Activated B cell treated with CpG ODN at 0.5 μM for 24 hours (primary cell): ENCODE measurements around the gene C12orf56. TPM values are rescaled to one million over a fixed set of nuclear protein-coding genes. Genes with fewer than 3 reads are reported as not detected.

Experiments used
- ATAC-seq: fragments of 200-7000 bp; cut with Tn5 transposase; one replicate; pipeline ENCODE4 v1.10.0; 2021; ENCODE audit warnings: low read depth, mild to moderate bottlenecking, moderate library complexity
- CTCF ChIA-PET: fragments of 350-600 bp; sonication (Branson Sonifier 250); formaldehyde crosslinking; loops from one replicate; lab custom pipeline; 2021; ENCODE audit warnings: antibody characterized with exemption; lab: Charles Lee
- POLR2A ChIA-PET: fragments of 350-600 bp; sonication (Branson Sonifier 250); formaldehyde crosslinking; loops from one replicate; lab custom pipeline; 2021; ENCODE audit warnings: antibody characterized with exemption; lab: Charles Lee
- DNase-seq: peaks from one replicate; pipeline ENCODE4 v3.0.0; 2022
- H3K27ac Mint-ChIP-seq: one replicate; pipeline ENCODE4 v1.8.0; 2020; ENCODE audit warnings: mixed read lengths
- H3K27me3 Mint-ChIP-seq: one replicate; pipeline ENCODE4 v1.8.0; 2021; ENCODE audit warnings: mixed read lengths
- H3K36me3 Mint-ChIP-seq: one replicate; pipeline ENCODE4 v1.8.0; 2021; ENCODE audit warnings: low read depth, mixed read lengths
- H3K4me1 Mint-ChIP-seq: one replicate; pipeline ENCODE4 v1.8.0; 2021; ENCODE audit warnings: mixed read lengths
- H3K4me3 Mint-ChIP-seq: one replicate; pipeline ENCODE4 v1.8.0; 2020; ENCODE audit warnings: mild to moderate bottlenecking, mixed read lengths
- H3K9me3 Mint-ChIP-seq: one replicate; pipeline ENCODE4 v1.8.0; 2020; ENCODE audit warnings: mixed read lengths
- CTCF ChIP-seq: fragments of 200-600 bp; IDR thresholded peaks from one replicate; pipeline ENCODE4 v1.8.0; 2022; ENCODE audit warnings: antibody characterized with exemption, mild to moderate bottlenecking
- intact Hi-C: fragments of 100-400 bp; cut with micrococcal nuclease; formaldehyde crosslinking; loops from one replicate; pipeline ENCODE4 v1.15.1; 2024
- total RNA-seq: library from RNA; stranded (reverse); gene quantifications from 2 replicates; pipeline ENCODE4 v1.2.3, GENCODE V29; 2022

Gene C12orf56
- total RNA-seq, 1 donor from 2014 or later = not detected

GRCh38 chr12:64269161-64269560 is 121.4 kb downstream of the C12orf56 start:
- H3K36me3 Mint-ChIP-seq = no peaks in the 10 kb centered on the region
- no peak overlapping the region for H3K27ac Mint-ChIP-seq
- no peak overlapping the region for H3K4me3 Mint-ChIP-seq
- no peaks in the 10 kb centered on the region for H3K9me3 Mint-ChIP-seq
- DNase-seq = no peak
- TF ChIP-seq CTCF = no peak
- H3K4me1 Mint-ChIP-seq = no peaks in the 10 kb centered on the region
- ATAC-seq = no peak
- peaks cover 2% of the 10 kb centered on the region for H3K27me3 Mint-ChIP-seq
- CTCF ChIA-PET = no interaction called here
- POLR2A ChIA-PET = no interaction called here
- intact Hi-C loops = no loop called here

- ATAC-seq (no peak), DNase-seq (no peak)
- Mint-ChIP-seq H3K9me3 (no peaks in the 10 kb centered on the region), H3K36me3 (no peaks in the 10 kb centered on the region), H3K4me3 (no peak overlapping the region), H3K27me3 (peaks cover 2% of the 10 kb centered on the region), H3K4me1 (no peaks in the 10 kb centered on the region), H3K27ac (no peak overlapping the region)
- intact Hi-C loops = no loop called here
- POLR2A ChIA-PET = no interaction called here
- CTCF ChIA-PET = no interaction called here
- no peak for TF ChIP-seq CTCF
Observed at GRCh38 chr12:64268409-64268808, 122.1 kb downstream of the C12orf56 start.

GRCh38 chr12:64265839-64266238 is 124.7 kb downstream of the C12orf56 start:
- no peak for ATAC-seq
- no peak for TF ChIP-seq CTCF
- Mint-ChIP-seq H3K4me3 (no peak overlapping the region), H3K36me3 (no peaks in the 10 kb centered on the region), H3K4me1 (no peaks in the 10 kb centered on the region), H3K27ac (no peak overlapping the region), H3K9me3 (no peaks in the 10 kb centered on the region), H3K27me3 (peaks cover 2% of the 10 kb centered on the region)
- intact Hi-C loops = no loop called here
- CTCF ChIA-PET = no interaction called here
- POLR2A ChIA-PET = no interaction called here
- no peak for DNase-seq

GRCh38 chr12:64261813-64262212 is 128.7 kb downstream of the C12orf56 start:
- ChIA-PET CTCF (no interaction called here), POLR2A (no interaction called here)
- Mint-ChIP-seq H3K4me3 (no peak overlapping the region), H3K4me1 (no peaks in the 10 kb centered on the region), H3K27ac (no peak overlapping the region), H3K27me3 (peaks cover 1% of the 10 kb centered on the region), H3K9me3 (no peaks in the 10 kb centered on the region), H3K36me3 (no peaks in the 10 kb centered on the region)
- no peak for TF ChIP-seq CTCF
- no peak for DNase-seq
- no peak for ATAC-seq
- intact Hi-C loops = no loop called here

GRCh38 chr12:64258576-64258975 is 132.0 kb downstream of the C12orf56 start:
- H3K4me1 Mint-ChIP-seq = no peaks in the 10 kb centered on the region
- H3K4me3 Mint-ChIP-seq = no peak overlapping the region
- intact Hi-C loops = no loop called here
- no peaks in the 10 kb centered on the region for H3K9me3 Mint-ChIP-seq
- ATAC-seq (no peak), DNase-seq (no peak)
- H3K36me3 Mint-ChIP-seq = no peaks in the 10 kb centered on the region
- peaks cover 5% of the 10 kb centered on the region for H3K27me3 Mint-ChIP-seq
- H3K27ac Mint-ChIP-seq = no peak overlapping the region
- POLR2A ChIA-PET = no interaction called here
- CTCF ChIA-PET = interaction anchor here (0.9 to 1.2 kb wide), 3 partner anchors 13 to 838 kb away, joined by 3 to 6 read pairs (median 4); no protein-coding TSS in a partner anchor
- TF ChIP-seq CTCF = no peak
